HCT116 (cell line): ENCODE results near the gene CAPN15. TPM values are rescaled to one million over a fixed set of nuclear protein-coding genes. Genes with fewer than 3 reads are reported as not detected.

Experiments
- ATAC-seq: fragments of 200-7000 bp; cut with Tn5 transposase; 2 replicates; pipeline ENCODE4 v1.9.1; 2020; ENCODE audit warnings: mild to moderate bottlenecking, moderate library complexity
- BruUV-seq: library from RNA; stranded (reverse); fragments of 400-500 nt; replicated peaks from 2 replicates; lab custom pipeline; 2021; lab: Mats Ljungman, UMichigan
- CTCF ChIA-PET: fragments of 300-600 bp; sonication (Branson Sonifier 250); formaldehyde crosslinking; loops from one replicate; lab custom pipeline; 2021; ENCODE audit warnings: antibody characterized with exemption; lab: Charles Lee
- POLR2A ChIA-PET: fragments of 300-600, 350-600 bp; sonication (Branson Sonifier 250); formaldehyde crosslinking; loops from one replicate; lab custom pipeline; 2021; ENCODE audit warnings: antibody characterized with exemption; lab: Charles Lee
- RAD21 ChIA-PET, 2 experiments: fragments of 300-600 bp; sonication (Branson Sonifier 250); formaldehyde crosslinking; loops; one replicate each; lab custom pipeline; 2023; ENCODE audit warnings: low total read pairs in 2 of 2; ENCODE audit not compliant: uncharacterized antibody in 2 of 2, unreplicated experiment in 2 of 2, low non-redundant PET in 1 of 2; lab: Charles Lee
- DNase-seq: peaks from one replicate; pipeline ENCODE4 v3.0.0-alpha.2; 2010; ENCODE audit warnings: low read depth, low spot score
- H2AFZ ChIP-seq: fragments of 200-600 bp; shearing (Covaris generic), sonication (generic); 2 replicates; pipeline ENCODE4 v1.6.1; 2017; ENCODE audit warnings: low read depth, mixed run types, mixed read lengths, antibody characterized with exemption, low read length; ENCODE audit not compliant: poor library complexity, severe bottlenecking
- H3K27ac ChIP-seq: 2 replicates; pipeline ENCODE4 v1.5.1; 2012; ENCODE audit warnings: low read depth, low read length
- H3K27me3 ChIP-seq: fragments of 200-600 bp; sonication (generic); 2 replicates; pipeline ENCODE4 v1.6.1; 2016; ENCODE audit warnings: mixed run types, low read length, mixed read lengths; ENCODE audit not compliant: insufficient read depth
- H3K36me3 ChIP-seq, 2 experiments: fragments of 200-500 bp in 1 of 2; fragments of 200-600 bp in 1 of 2; sonication (Bioruptor generic) in 1 of 2; sonication (generic) in 1 of 2; 2 replicates each; pipeline versions ENCODE4 v1.5.1 to v1.6.1; 2014 to 2016; ENCODE audit warnings: low read length in 2 of 2, inconsistent platforms in 1 of 2, mixed read lengths in 1 of 2, mixed run types in 1 of 2; ENCODE audit not compliant: insufficient read depth in 2 of 2, control insufficient read depth in 1 of 2
- H3K4me1 ChIP-seq, 2 experiments: fragments of 200-600 bp in 1 of 2; sonication (generic) in 1 of 2; 2 replicates each; pipeline versions ENCODE4 v1.5.1 to v1.6.1; 2012 to 2017; ENCODE audit warnings: low read length in 2 of 2, inconsistent platforms in 1 of 2, mild to moderate bottlenecking in 1 of 2, mixed read lengths in 1 of 2, mixed run types in 1 of 2, moderate library complexity in 1 of 2; ENCODE audit not compliant: insufficient read depth in 2 of 2, control insufficient read depth in 1 of 2
- H3K4me2 ChIP-seq: fragments of 200-600 bp; sonication (generic); 2 replicates; pipeline ENCODE4 v1.6.1; 2017; ENCODE audit warnings: mixed run types, low read length, mixed read lengths
- H3K4me3 ChIP-seq, 2 experiments: fragments of 200-600 bp in 1 of 2; sonication (generic) in 1 of 2; replicated peaks in 1 of 2; 2 replicates each; pipeline ENCODE4 v1.5.1; 2011 to 2016; ENCODE audit warnings: low read length in 2 of 2, control low read depth in 1 of 2, low read depth in 1 of 2, mild to moderate bottlenecking in 1 of 2, mixed read lengths in 1 of 2, mixed run types in 1 of 2
- H3K79me2 ChIP-seq: fragments of 200-600 bp; sonication (generic); 2 replicates; pipeline ENCODE4 v1.6.1; 2017; ENCODE audit warnings: mild to moderate bottlenecking, mixed run types, low read length, moderate library complexity, mixed read lengths; ENCODE audit not compliant: insufficient read depth
- H3K9ac ChIP-seq: fragments of 200-600 bp; sonication (generic); 2 replicates; pipeline ENCODE4 v1.6.1; 2016; ENCODE audit warnings: low read length, mixed read lengths
- H3K9me2 ChIP-seq: fragments of 200-600 bp; sonication (generic), shearing (Covaris generic); 2 replicates; pipeline ENCODE4 v1.6.1; 2017; ENCODE audit warnings: mixed run types, mild to moderate bottlenecking, moderate library complexity; ENCODE audit not compliant: insufficient read depth
- H3K9me3 ChIP-seq, 2 experiments: fragments of 200-500 bp in 1 of 2; fragments of 200-600 bp in 1 of 2; sonication (Bioruptor generic) in 1 of 2; sonication (generic) in 1 of 2; 2 replicates each; pipeline ENCODE4 v1.6.1; 2014 to 2017; ENCODE audit warnings: low read length in 2 of 2, mixed read lengths in 2 of 2, inconsistent platforms in 1 of 2, low read depth in 1 of 2, mild to moderate bottlenecking in 1 of 2, mixed run types in 1 of 2, moderate library complexity in 1 of 2; ENCODE audit not compliant: control insufficient read depth in 1 of 2, insufficient read depth in 1 of 2
- H4K20me1 ChIP-seq: fragments of 200-600 bp; sonication (generic), shearing (Covaris generic); 2 replicates; pipeline ENCODE4 v1.6.1; 2017; ENCODE audit warnings: mixed run types, mild to moderate bottlenecking, moderate library complexity; ENCODE audit not compliant: insufficient read depth
- CBX3 ChIP-seq: IDR thresholded peaks from 2 replicates; pipeline ENCODE4 v1.6.1; 2012; ENCODE audit warnings: low read depth
- CEBPB ChIP-seq: IDR thresholded peaks from 2 replicates; pipeline ENCODE4 v1.6.1; 2012; ENCODE audit warnings: low read depth
- ELF1 ChIP-seq: IDR thresholded peaks from 2 replicates; pipeline ENCODE4 v1.6.1; 2012; ENCODE audit warnings: low read depth, borderline replicate concordance
- JUND ChIP-seq: IDR thresholded peaks from 2 replicates; pipeline ENCODE4 v1.6.1; 2012
- POLR2A ChIP-seq: IDR thresholded peaks from 2 replicates; pipeline ENCODE4 v1.7.0; 2011; ENCODE audit warnings: borderline replicate concordance; ENCODE audit not compliant: insufficient read depth, insufficient read length; ENCODE audit errors: extremely low read depth
- SIN3A ChIP-seq: IDR thresholded peaks from 2 replicates; pipeline ENCODE4 v1.6.1; 2012; ENCODE audit warnings: low read depth
- SP1 ChIP-seq: IDR thresholded peaks from 2 replicates; pipeline ENCODE4 v1.6.1; 2012; ENCODE audit warnings: low read depth
- TCF7L2 ChIP-seq: IDR thresholded peaks from 2 replicates; pipeline ENCODE4 v1.7.0; 2011; ENCODE audit warnings: borderline replicate concordance, inconsistent platforms; ENCODE audit not compliant: insufficient read depth, insufficient read length; ENCODE audit errors: extremely low read depth
- YY1 ChIP-seq: IDR thresholded peaks from 2 replicates; pipeline ENCODE4 v1.6.1; 2011; ENCODE audit warnings: low read length, low read depth, moderate library complexity, mild to moderate bottlenecking; ENCODE audit not compliant: insufficient replicate concordance; ENCODE audit errors: extremely low read depth
- ZFX ChIP-seq: fragments of 450-650 bp; IDR thresholded peaks from 2 replicates; pipeline ENCODE4 v1.6.1; 2017
- intact Hi-C: fragments of 100-400 bp; cut with micrococcal nuclease; formaldehyde crosslinking; loops from 2 replicates; pipeline ENCODE4 v1.10.0; 2022
- total RNA-seq: library from RNA; stranded (reverse); gene quantifications from one replicate; pipeline ENCODE4 v1.2.1, GENCODE V29; 2021; ENCODE audit not compliant: unreplicated experiment
- TF ChIP-seq, protein P1 (sequence below): IDR thresholded peaks from 2 replicates; pipeline ENCODE4 v1.6.1; 2012
- TF ChIP-seq, protein P2 (sequence below), 3 experiments: fragments of 200-600 bp in 1 of 3; sonication (generic) in 1 of 3; IDR thresholded peaks in 2 of 3; conservative IDR thresholded peaks in 1 of 3; 2 replicates each; pipeline ENCODE4 v1.5.1; 2012 to 2017; ENCODE audit warnings: low read depth in 2 of 3, low read length in 2 of 3, antibody characterized with exemption in 1 of 3, borderline replicate concordance in 1 of 3, control low read depth in 1 of 3, mild to moderate bottlenecking in 1 of 3, mixed read lengths in 1 of 3, mixed run types in 1 of 3, moderate library complexity in 1 of 3; ENCODE audit not compliant: insufficient read depth in 1 of 3
- TF ChIP-seq, protein P3 (sequence below): IDR thresholded peaks from 2 replicates; pipeline ENCODE4 v1.6.1; 2012; ENCODE audit warnings: low read depth

The CAPN15 gene
- total RNA-seq, 1 experiment from 2014 or later: 39.0 TPM

DNA sequence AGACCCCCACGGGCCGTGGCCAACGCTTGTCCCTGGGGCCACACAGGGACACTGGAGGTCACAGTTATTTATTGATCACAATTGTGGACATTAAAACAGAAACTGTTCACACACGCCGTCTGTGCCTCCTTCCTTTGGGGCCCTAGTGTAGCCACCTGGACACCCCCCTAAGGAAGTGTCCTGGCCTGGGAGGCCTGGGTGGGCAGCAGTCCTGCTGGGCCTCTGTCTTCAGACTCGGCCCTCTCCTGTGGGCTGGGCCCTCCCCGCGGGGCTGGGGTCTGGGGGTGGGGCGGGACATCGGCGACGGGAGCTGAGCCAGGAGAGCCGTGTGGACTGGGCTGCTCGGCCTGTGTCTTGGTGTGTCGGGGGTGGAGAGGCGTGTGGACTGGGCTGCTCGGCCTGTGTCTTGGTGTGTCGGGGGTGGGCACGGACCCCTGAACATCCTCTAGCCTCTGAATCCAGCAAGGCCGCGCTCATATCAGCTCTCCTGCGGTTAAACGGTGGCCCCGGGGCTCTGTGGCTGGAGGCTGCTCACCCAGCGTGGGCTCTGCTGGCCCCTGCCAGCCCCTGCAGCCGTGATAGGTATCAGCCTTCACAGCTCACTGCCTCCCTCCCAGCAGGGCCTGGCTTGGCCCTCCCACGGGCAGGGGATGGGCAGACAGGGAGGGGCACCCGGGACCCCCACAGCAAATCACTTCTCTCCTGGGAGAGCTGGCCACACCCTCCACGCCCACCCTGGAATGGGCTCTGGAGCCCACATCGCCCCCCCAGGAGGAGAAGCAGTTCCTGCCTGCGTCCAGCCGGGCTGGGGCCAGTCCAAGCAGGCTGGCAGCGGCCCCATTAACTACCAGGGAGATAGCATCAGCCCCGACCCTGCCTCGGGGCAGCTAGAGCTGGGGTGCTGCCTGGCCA, 38.2 kb downstream of the CAPN15 start:
- no peak for TF ChIP-seq ZFX
- TF ChIP-seq, protein P1, sequence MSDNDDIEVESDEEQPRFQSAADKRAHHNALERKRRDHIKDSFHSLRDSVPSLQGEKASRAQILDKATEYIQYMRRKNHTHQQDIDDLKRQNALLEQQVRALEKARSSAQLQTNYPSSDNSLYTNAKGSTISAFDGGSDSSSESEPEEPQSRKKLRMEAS: no peak
- TF ChIP-seq CEBPB: no peak
- no peak for TF ChIP-seq ELF1
- no peak for TF ChIP-seq TCF7L2
- no peak for TF ChIP-seq CBX3
- no peak for TF ChIP-seq SIN3A
- TF ChIP-seq, protein P2, sequence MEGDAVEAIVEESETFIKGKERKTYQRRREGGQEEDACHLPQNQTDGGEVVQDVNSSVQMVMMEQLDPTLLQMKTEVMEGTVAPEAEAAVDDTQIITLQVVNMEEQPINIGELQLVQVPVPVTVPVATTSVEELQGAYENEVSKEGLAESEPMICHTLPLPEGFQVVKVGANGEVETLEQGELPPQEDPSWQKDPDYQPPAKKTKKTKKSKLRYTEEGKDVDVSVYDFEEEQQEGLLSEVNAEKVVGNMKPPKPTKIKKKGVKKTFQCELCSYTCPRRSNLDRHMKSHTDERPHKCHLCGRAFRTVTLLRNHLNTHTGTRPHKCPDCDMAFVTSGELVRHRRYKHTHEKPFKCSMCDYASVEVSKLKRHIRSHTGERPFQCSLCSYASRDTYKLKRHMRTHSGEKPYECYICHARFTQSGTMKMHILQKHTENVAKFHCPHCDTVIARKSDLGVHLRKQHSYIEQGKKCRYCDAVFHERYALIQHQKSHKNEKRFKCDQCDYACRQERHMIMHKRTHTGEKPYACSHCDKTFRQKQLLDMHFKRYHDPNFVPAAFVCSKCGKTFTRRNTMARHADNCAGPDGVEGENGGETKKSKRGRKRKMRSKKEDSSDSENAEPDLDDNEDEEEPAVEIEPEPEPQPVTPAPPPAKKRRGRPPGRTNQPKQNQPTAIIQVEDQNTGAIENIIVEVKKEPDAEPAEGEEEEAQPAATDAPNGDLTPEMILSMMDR (IDR thresholded peaks at IDR 0.05 in 2 of 3, conservative IDR thresholded peaks at IDR 0.05 in 1 of 3; ENCODE audit: borderline replicate concordance in 1 of 3, insufficient read depth in 1 of 3, low read depth in 2 of 3, low read length in 2 of 3): no peak
- TF ChIP-seq, protein P3, sequence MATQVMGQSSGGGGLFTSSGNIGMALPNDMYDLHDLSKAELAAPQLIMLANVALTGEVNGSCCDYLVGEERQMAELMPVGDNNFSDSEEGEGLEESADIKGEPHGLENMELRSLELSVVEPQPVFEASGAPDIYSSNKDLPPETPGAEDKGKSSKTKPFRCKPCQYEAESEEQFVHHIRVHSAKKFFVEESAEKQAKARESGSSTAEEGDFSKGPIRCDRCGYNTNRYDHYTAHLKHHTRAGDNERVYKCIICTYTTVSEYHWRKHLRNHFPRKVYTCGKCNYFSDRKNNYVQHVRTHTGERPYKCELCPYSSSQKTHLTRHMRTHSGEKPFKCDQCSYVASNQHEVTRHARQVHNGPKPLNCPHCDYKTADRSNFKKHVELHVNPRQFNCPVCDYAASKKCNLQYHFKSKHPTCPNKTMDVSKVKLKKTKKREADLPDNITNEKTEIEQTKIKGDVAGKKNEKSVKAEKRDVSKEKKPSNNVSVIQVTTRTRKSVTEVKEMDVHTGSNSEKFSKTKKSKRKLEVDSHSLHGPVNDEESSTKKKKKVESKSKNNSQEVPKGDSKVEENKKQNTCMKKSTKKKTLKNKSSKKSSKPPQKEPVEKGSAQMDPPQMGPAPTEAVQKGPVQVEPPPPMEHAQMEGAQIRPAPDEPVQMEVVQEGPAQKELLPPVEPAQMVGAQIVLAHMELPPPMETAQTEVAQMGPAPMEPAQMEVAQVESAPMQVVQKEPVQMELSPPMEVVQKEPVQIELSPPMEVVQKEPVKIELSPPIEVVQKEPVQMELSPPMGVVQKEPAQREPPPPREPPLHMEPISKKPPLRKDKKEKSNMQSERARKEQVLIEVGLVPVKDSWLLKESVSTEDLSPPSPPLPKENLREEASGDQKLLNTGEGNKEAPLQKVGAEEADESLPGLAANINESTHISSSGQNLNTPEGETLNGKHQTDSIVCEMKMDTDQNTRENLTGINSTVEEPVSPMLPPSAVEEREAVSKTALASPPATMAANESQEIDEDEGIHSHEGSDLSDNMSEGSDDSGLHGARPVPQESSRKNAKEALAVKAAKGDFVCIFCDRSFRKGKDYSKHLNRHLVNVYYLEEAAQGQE: no peak
- no peak for TF ChIP-seq SP1
- no peak for TF ChIP-seq YY1
- TF ChIP-seq JUND: no peak
- TF ChIP-seq POLR2A: no peak
- TF ChIP-seq, all 23 proteins: peak for 0
- Histone ChIP-seq H4K20me1 (no peaks in the 10 kb centered on the region), H3K9me2 (no peaks in the 10 kb centered on the region), H3K27ac (no peak overlapping the region), H3K4me3 (no peak overlapping the region), H3K36me3 (no peaks in the 10 kb centered on the region), H3K9me3 (no peaks in the 10 kb centered on the region), H3K4me1 (peaks cover 7 to 16% of the 10 kb centered on the region in 2 experiments), H3K9ac (no peak overlapping the region), H3K4me2 (no peak overlapping the region), H3K27me3 (no peaks in the 10 kb centered on the region), H2AFZ (no peak overlapping the region), H3K79me2 (peaks cover 5% of the 10 kb centered on the region; the same call in 1 of the 2 replicates)
- intact Hi-C loops: no loop called here
- ATAC-seq: no peak
- BruUV-seq: no TSS peak
- POLR2A ChIA-PET: no interaction called here
- DNase-seq: no peak
- RAD21 ChIA-PET: no interaction called here
- CTCF ChIA-PET: no interaction called here
